ENCODE results near the gene EML3. TPM values are rescaled to one million over a fixed set of nuclear protein-coding genes. Genes with fewer than 3 reads are reported as not detected.
"Not testable (repeated sequence)": the region's sequence is repeated elsewhere in the genome, so short reads cannot be mapped to it uniquely, and the experiment has no call there.

The EML3 gene
- total and polyA plus RNA-seq, 4 donors = 10.5 to 46.3 (median 30.3) TPM

DNA sequence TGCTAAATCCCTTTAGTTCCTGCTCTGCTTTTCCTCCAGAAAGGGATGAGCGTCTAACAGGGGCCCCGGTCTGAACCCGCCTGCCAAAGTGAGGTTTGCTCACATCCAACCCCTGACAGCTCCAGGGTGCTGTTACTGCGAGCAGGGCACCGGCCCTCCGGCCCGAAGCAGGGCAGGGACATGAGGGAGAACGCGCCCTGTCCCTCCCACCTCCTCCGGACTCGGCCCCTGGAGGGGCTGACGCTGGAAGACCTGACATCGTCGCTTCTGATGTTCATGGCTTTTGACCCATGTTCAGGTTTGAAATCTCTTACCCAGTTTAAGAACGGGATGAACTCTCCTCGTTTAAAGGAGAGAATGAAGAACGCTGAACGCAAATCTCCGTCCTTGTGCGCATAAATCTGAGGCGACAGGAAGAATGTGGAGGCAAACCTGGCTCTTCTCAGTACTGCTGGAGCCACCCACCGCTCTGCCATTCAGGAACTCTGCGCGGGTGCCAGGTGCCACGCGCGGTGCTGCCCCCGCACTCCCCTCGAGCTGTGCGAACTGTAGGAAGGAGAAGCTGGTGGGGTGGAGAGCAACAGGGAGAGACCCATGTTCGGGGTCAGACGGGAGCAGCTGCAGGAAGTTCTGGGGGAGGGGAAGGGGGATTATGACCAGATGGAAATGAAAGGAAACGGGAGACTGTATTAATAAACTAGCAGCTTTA lies 38.1 kb downstream of the EML3 start:
- DNase-seq (ENCODE audit: low read depth in 4 of 6, low spot score in 6 of 6) = no peak
- Histone ChIP-seq H3K27ac (ENCODE audit: low read depth, low read length) (peak overlapping the region; percentile 97), H3K4me1 (ENCODE audit: control insufficient read depth, insufficient read depth, low read length) (peaks cover 23% of the 10 kb centered on the region)

DNA sequence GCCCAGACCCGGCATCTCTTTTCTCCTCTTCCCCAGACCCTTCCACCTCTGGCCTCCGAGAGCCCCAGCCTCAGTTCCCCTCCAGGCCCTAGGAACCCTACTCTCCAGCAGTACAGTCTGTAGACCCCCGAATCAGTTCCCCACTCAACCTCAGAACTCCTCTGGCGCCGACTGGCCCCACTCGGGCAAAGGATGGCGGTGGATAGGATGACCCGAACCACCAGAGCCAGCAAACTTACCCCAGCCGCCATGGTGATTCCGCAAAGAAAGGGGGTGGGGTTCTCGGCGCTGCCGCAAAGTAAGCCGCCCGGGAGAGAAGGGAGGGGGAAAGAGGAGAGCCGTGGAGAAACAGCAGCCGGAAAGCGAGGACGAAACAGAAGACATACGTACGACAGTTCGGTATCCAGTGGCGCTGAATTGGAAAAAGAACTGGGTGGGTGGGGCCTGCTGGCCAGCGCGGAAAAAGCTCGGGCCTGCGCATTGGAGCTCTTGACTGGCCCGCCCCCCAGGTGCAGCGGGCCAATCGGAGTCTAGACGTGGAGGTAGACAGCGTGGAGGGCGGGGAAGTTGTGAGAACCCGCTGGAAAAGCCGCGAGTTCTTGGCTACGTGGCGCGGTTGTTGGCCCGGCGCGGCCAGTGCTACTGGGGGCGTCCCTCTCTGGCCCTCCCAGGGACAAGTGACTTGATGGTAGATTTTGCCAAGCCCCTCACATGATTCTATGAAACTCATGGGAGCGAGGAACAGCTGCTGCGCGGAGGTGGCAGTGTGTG lies 38.8 kb downstream of the EML3 start, which contains the start of gene EEF1G:
Gene EEF1G (minus strand): TSS at position 300 of the 771 bp plus-strand sequence. CDS start 49 bp downstream, at position 251.
- peak in 5 of 6 donors; percentile 99 to 100 (median 100) for DNase-seq (ENCODE audit: low read depth in 4 of 6, low spot score in 6 of 6)
- peaks cover 77% of the 10 kb centered on the region for H3K36me3 ChIP-seq (ENCODE audit: control insufficient read depth, insufficient read depth, low read length)
- H3K9me3 ChIP-seq (ENCODE audit: control insufficient read depth, insufficient read depth, low read length) = no peaks in the 10 kb centered on the region
- WGBS (ENCODE audit: insufficient coverage) = under 1% methylated on average over 40 of the region's 46 CpGs
- H3K4me3 ChIP-seq (ENCODE audit: low read depth, low read length) = peak within 1 kb of the TSS; percentile 93
- peaks cover 23% of the 10 kb centered on the region for H3K4me1 ChIP-seq (ENCODE audit: control insufficient read depth, insufficient read depth, low read length)
- no peaks in the 10 kb centered on the region for H3K27me3 ChIP-seq (ENCODE audit: control insufficient read depth, insufficient read depth, low read length)
- H3K27ac ChIP-seq (ENCODE audit: low read depth, low read length) = peak within 1 kb of the TSS; percentile 97

More for the DNA sequence above, 38.1 kb downstream of the EML3 start:
- Histone ChIP-seq H3K9me3 (ENCODE audit: control insufficient read depth, insufficient read depth, low read length) (no peaks in the 10 kb centered on the region), H3K36me3 (ENCODE audit: control insufficient read depth, insufficient read depth, low read length) (peaks cover 73% of the 10 kb centered on the region), H3K4me3 (ENCODE audit: low read depth, low read length) (peak overlapping the region; percentile 93), H3K27me3 (ENCODE audit: control insufficient read depth, insufficient read depth, low read length) (no peaks in the 10 kb centered on the region)
- WGBS (ENCODE audit: insufficient coverage) = 3% methylated on average over 33 of the region's 33 CpGs

DNA sequence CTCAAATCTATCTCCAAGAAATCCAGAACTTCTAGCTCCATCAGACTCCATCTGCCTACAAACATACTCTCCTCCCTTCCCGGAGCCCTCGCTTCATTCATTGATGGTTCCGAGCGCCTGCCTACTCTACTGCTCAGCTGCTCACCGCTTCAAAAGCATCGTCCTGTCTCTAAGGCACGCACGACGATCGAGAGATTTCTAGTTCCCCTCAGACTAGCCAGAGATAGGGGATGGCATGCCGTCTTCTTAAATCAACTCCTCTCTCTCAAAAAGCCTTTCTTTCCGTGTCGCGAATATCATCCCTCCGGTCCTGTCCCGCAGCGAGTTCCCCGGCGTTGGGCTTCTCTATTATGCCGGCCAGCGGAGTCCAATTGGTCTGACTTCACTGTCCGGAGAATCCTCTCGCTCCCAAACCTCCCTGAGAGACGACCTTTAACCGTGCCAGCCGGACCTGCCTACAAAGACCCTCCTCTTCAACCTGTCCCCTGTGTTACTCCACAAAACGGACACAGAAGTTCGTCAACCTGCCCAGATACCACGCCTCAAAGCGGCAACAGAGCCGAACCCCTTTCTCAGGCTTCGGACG lies 39.5 kb downstream of the EML3 start:
- peak in 1 of 6 donors; percentile 43 for DNase-seq (ENCODE audit: low read depth in 4 of 6, low spot score in 6 of 6)
- H3K4me3 ChIP-seq (ENCODE audit: low read depth, low read length) = peak overlapping the region; percentile 93
- 0% methylated on average over 33 of the region's 33 CpGs for WGBS (ENCODE audit: insufficient coverage)
- no peaks in the 10 kb centered on the region for H3K27me3 ChIP-seq (ENCODE audit: control insufficient read depth, insufficient read depth, low read length)
- H3K36me3 ChIP-seq (ENCODE audit: control insufficient read depth, insufficient read depth, low read length) = peaks cover 76% of the 10 kb centered on the region
- H3K27ac ChIP-seq (ENCODE audit: low read depth, low read length) = peak overlapping the region; percentile 97
- no peaks in the 10 kb centered on the region for H3K9me3 ChIP-seq (ENCODE audit: control insufficient read depth, insufficient read depth, low read length)
- H3K4me1 ChIP-seq (ENCODE audit: control insufficient read depth, insufficient read depth, low read length) = peaks cover 23% of the 10 kb centered on the region

- Histone ChIP-seq H3K27me3 (ENCODE audit: control insufficient read depth, insufficient read depth, low read length) (no peaks in the 10 kb centered on the region), H3K36me3 (ENCODE audit: control insufficient read depth, insufficient read depth, low read length) (peaks cover 76% of the 10 kb centered on the region), H3K4me1 (ENCODE audit: control insufficient read depth, insufficient read depth, low read length) (peaks cover 23% of the 10 kb centered on the region), H3K4me3 (ENCODE audit: low read depth, low read length) (peak overlapping the region; percentile 93), H3K9me3 (ENCODE audit: control insufficient read depth, insufficient read depth, low read length) (no peaks in the 10 kb centered on the region), H3K27ac (ENCODE audit: low read depth, low read length) (no peak overlapping the region)
- DNase-seq (ENCODE audit: low read depth in 4 of 6, low spot score in 6 of 6) = no peak
- WGBS (ENCODE audit: insufficient coverage) = 81% methylated on average over 3 of the region's 12 CpGs
These were observed 40.1 kb downstream of the EML3 start for GRCh38 chr11:62572431-62572830.

DNA sequence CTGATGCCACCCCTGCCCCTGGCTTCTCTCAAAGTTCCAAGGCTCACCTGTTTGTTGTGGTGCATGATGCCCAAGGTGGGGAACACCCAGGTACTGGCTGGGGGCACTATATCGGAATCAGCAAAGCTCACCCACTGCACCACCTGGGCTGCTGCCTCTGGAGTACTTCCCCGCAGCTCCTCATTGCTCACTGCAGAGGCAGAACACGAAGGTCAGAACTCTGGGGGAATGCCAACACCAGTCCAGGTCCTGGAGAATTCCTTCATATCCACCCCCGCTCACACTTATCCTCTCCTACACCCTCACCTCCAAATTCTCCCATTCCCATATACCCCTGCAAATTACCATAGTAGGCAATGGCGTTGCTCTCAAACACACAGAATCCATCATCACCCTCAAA lies 41.1 kb downstream of the EML3 start:
- DNase-seq (ENCODE audit: low read depth in 4 of 6, low spot score in 6 of 6); H3K27ac ChIP-seq (ENCODE audit: low read depth, low read length); H3K4me3 ChIP-seq (ENCODE audit: low read depth, low read length); H3K9me3 ChIP-seq (ENCODE audit: control insufficient read depth, insufficient read depth, low read length); H3K27me3 ChIP-seq (ENCODE audit: control insufficient read depth, insufficient read depth, low read length): not testable (repeated sequence)
- Histone ChIP-seq H3K36me3 (ENCODE audit: control insufficient read depth, insufficient read depth, low read length) (peaks cover 76% of the 10 kb centered on the region), H3K4me1 (ENCODE audit: control insufficient read depth, insufficient read depth, low read length) (peaks cover 23% of the 10 kb centered on the region)
- WGBS (ENCODE audit: insufficient coverage) = 100% methylated on average over 4 of the region's 5 CpGs

DNA sequence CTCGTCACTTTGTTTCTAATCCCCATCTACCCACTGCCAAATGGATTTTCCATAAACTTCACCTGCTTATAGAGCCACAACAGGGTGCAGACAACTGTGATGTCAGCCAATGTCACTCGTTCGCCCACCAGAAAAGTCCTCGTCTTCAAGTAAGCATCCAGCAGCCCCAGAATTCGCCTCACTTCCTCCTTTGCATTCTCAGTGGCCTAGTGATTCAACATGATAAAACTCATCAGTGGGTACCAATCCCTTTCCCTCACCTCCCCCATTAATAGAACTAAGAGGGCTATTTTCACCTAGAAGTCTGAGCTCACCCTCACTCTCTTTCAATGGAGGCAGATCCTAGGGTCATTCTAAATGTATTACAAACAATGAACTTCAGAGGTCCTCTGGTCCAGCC lies 41.7 kb downstream of the EML3 start:
- H3K4me3 ChIP-seq (ENCODE audit: low read depth, low read length); H3K9me3 ChIP-seq (ENCODE audit: control insufficient read depth, insufficient read depth, low read length); H3K27ac ChIP-seq (ENCODE audit: low read depth, low read length); DNase-seq (ENCODE audit: low read depth in 4 of 6, low spot score in 6 of 6); H3K27me3 ChIP-seq (ENCODE audit: control insufficient read depth, insufficient read depth, low read length): not testable (repeated sequence)
- H3K36me3 ChIP-seq (ENCODE audit: control insufficient read depth, insufficient read depth, low read length) = peaks cover 76% of the 10 kb centered on the region
- 94% methylated on average over 5 of the region's 5 CpGs for WGBS (ENCODE audit: insufficient coverage)
- H3K4me1 ChIP-seq (ENCODE audit: control insufficient read depth, insufficient read depth, low read length) = peaks cover 22% of the 10 kb centered on the region

GRCh38 chr11:62569611-62570010 lies 43.0 kb downstream of the EML3 start:
- DNase-seq (ENCODE audit: low read depth in 4 of 6, low spot score in 6 of 6) = no peak
- Histone ChIP-seq H3K27me3 (ENCODE audit: control insufficient read depth, insufficient read depth, low read length) (no peaks in the 10 kb centered on the region), H3K36me3 (ENCODE audit: control insufficient read depth, insufficient read depth, low read length) (peaks cover 74% of the 10 kb centered on the region), H3K4me3 (ENCODE audit: low read depth, low read length) (no peak overlapping the region), H3K4me1 (ENCODE audit: control insufficient read depth, insufficient read depth, low read length) (peaks cover 9% of the 10 kb centered on the region), H3K27ac (ENCODE audit: low read depth, low read length) (no peak overlapping the region), H3K9me3 (ENCODE audit: control insufficient read depth, insufficient read depth, low read length) (no peaks in the 10 kb centered on the region)
- no CpG with 5 or more reads among the region's 1 CpG for WGBS (ENCODE audit: insufficient coverage)

DNA sequence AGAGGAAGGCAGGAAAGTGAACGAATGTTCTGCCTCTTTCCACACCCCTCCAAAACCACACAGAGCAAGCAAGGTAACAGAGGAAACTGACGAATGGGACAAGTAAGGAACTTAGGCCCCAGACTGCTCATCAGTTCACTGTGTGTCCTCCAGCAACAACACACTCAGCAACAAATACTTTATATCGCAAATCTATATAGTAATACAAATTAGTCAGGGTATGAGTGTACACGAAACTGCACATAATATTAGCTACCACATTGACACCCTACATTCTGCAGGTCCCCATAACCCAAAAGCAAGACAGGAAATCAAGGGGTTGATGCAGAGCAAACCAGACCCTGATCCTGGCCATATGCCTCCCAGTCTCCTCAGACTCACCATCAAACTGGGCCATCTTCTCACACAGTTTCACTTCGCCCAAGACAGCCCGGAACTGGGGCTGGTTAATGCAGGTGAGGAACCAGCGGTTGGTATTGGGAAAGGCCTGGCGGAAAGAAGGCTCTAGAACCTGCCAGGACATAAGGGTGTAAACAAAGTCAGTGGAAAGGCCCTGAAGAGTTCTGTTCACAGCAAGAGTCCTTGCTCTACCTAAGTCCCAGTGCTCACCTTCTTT lies 45.4 kb downstream of the EML3 start:
- DNase-seq (ENCODE audit: low read depth in 4 of 6, low spot score in 6 of 6) = no peak
- Histone ChIP-seq H3K36me3 (ENCODE audit: control insufficient read depth, insufficient read depth, low read length) (peaks cover 93% of the 10 kb centered on the region), H3K27ac (ENCODE audit: low read depth, low read length) (no peak overlapping the region)

DNA sequence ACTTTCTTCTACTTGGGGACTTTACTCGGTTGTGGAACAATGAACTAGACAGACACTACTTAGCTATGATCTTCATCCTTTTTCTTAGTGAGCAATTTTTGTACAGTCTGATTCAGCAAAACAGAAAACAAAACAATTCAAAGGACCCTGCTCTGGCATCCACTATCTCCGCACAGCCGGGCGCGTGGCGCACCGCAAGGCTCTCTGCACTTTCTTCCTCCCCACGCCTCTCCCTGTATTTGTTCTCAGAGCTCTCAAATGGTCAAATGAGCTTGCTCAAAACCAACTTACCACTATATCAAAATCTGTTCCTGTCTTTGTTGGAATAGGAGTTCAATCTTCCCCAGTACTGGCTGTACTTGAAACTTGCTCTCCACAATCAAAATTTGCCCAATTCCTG lies 46.3 kb downstream of the EML3 start:
- Histone ChIP-seq H3K4me1 (ENCODE audit: control insufficient read depth, insufficient read depth, low read length) (no peaks in the 10 kb centered on the region), H3K27me3 (ENCODE audit: control insufficient read depth, insufficient read depth, low read length) (no peaks in the 10 kb centered on the region), H3K36me3 (ENCODE audit: control insufficient read depth, insufficient read depth, low read length) (peaks cover 90% of the 10 kb centered on the region), H3K27ac (ENCODE audit: low read depth, low read length) (no peak overlapping the region), H3K4me3 (ENCODE audit: low read depth, low read length) (no peak overlapping the region), H3K9me3 (ENCODE audit: control insufficient read depth, insufficient read depth, low read length) (no peaks in the 10 kb centered on the region)
- WGBS (ENCODE audit: insufficient coverage) = 92% methylated on average over 8 of the region's 8 CpGs
- no peak for DNase-seq (ENCODE audit: low read depth in 4 of 6, low spot score in 6 of 6)

More for the DNA sequence above, 45.4 kb downstream of the EML3 start:
- WGBS (ENCODE audit: insufficient coverage) = 96% methylated on average over 3 of the region's 8 CpGs
- no peak overlapping the region for H3K4me3 ChIP-seq (ENCODE audit: low read depth, low read length)
- no peaks in the 10 kb centered on the region for H3K9me3 ChIP-seq (ENCODE audit: control insufficient read depth, insufficient read depth, low read length)
- H3K27me3 ChIP-seq (ENCODE audit: control insufficient read depth, insufficient read depth, low read length) = no peaks in the 10 kb centered on the region
- H3K4me1 ChIP-seq (ENCODE audit: control insufficient read depth, insufficient read depth, low read length) = no peaks in the 10 kb centered on the region

Measured in spinal cord (tissue), 10 donors.